GDM1 (cell line): Measurements from ENCODE around the gene PSMD1.
"Not testable (repeated sequence)": the region's sequence is repeated elsewhere in the genome, so short reads cannot be mapped to it uniquely, and the experiment has no call there.

Experiments
- DNase-seq: peaks from one replicate; lab custom pipeline; 2025; lab: John Stamatoyannopoulos, UW

The PSMD1 gene

DNA sequence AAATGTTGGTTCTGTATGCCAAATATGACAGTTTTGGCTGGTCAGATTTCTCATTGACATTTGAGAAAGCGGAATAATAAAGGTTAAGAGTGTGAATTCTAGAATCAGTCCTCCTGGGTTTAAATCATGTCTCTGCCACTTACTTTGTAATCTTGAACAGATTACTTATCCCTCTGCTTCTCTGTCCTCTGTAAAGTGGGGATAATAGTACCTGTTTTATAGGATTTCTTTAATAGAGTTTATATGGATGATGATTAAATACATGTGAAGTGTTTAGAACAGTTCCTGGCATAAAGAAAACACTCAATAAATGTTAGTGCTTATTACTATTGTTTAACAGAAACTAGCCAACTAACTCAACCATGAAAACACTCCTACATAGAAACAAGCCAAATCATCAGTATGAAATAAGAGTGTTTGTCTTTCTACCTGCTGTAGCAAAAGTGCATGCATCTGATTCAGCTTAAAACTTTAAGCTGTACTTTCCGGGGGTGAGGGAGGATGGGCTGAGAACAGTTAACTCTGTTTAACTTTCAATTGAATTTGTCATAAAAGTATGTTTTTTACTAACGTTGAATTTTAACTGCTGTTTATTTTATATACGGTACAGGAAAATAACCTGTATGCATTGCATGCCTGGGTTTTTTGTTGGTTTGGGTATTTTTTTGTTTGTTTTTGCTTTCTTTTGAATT, 61.4 kb downstream of the PSMD1 start:
- no peak for DNase-seq

- DNase-seq: no peak
Observed at GRCh38 chr2:231118614-231118942, 61.9 kb downstream of the PSMD1 start.

DNA sequence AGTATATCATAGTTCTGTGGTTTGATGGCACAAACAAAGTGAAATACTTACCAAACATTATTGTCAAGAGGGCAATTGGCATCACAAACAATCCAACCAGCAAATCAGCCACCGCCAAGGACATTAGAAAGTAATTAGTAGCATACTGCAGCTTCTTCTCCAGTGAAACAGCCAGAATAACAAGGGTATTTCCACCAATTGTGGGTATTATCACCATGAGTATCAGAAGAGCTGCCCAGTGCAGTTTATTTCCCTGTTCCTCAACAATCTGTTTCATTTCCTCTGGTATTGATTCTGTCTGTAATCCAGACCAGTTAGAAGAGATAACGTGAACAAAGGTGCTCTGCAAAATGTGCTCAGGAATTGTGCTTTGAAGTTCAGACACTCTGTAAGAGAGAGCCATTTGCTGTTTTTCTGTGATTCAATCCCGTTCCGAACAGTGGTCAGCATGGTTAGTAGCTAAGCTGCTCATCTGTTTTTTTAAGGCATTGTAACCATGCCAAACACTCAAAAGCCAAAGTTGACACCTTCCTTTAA, 66.8 kb downstream of the PSMD1 start:
- no peak for DNase-seq

GRCh38 chr2:231124838-231125568, 68.3 kb downstream of the PSMD1 start, which contains the start of gene HTR2B:
Gene HTR2B, minus strand, starts transcription at chr2:231125042. Its CDS starts 1,278 bp downstream, at chr2:231123764.
- no peak for DNase-seq

DNA sequence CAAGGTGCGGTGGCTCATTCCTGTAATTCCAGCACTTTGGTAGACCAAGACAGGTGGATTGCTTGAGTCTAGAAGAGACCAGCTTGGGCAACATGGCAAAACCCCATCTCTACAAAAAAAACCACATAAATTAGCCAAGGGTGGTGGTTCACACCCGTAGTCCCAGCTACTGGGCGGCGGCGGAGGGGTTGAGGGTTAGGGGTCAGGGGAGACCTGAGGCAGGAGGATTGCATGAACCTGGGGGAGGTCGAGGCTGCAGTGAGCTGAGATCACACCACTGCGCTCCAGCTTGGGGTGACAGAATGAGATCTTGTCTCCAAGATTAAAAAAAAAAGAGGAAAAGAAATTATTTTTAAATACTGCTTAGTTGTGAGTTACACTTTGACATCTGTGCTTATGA, 69.5 kb downstream of the PSMD1 start:
- DNase-seq: no peak

GRCh38 chr2:231127480-231127879, 70.8 kb downstream of the PSMD1 start:
- no peak for DNase-seq

- no peak for DNase-seq
Observed at GRCh38 chr2:231127936-231128335, 71.3 kb downstream of the PSMD1 start.

DNA sequence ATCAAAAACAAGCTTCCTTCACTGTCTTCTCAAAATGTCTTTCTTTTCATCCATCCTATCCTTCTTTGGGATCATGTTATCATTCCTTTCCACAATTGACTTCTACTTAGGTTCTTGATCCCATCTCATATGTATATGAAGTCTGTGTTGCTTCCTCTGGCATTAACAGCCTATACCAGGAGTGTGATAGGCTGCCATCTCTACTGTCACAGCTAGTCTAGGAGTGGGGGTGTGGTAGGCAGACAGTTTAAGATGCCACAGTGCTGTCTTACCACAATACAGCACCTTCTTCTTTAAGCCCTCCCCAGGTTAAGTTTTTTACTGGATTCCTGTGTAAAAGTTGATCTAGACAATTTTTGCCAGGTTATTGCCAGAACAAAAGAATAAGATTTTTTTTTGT, 71.9 kb downstream of the PSMD1 start:
- DNase-seq: no peak

DNA sequence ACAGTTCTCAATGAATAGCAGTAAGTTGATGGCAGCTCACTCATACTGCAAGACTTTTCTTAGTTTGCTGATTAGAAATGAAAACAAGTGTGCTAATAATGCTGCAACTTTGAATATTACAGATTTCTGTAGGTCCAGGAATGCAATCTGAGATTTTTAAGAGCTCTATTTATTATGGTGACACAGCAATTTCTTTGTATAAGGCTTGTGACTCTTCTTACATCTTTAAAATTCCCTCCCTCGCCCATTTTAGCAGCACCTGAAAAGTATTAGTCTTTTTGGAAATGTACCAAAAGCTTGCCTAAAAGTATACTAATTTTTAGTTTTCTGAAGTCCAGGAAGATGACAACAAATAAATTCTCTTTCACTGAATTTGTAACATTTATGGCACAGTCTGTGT, 72.5 kb downstream of the PSMD1 start:
- no peak for DNase-seq

- DNase-seq: no peak
Observed at GRCh38 chr2:231130336-231131056, 73.8 kb downstream of the PSMD1 start.

DNA sequence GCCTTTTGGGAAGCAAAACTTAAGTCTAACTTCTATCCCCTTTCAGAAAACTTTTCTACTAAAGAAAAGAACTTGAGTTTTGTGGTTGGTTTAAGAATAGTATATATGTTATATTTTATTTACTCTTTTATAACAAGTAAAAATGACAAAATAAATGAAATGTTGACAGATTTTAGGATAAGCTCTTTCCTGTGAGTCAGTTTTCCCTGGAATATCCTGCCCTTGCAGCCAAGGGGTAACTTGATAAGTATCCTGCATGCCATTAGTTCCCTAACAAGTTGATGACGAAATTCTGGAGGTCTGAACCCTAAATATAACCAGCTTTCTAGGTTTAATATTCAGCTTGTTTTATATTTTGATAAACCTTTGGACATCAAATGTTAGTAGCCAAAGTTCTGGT, 75.5 kb downstream of the PSMD1 start:
- no peak for DNase-seq

DNA sequence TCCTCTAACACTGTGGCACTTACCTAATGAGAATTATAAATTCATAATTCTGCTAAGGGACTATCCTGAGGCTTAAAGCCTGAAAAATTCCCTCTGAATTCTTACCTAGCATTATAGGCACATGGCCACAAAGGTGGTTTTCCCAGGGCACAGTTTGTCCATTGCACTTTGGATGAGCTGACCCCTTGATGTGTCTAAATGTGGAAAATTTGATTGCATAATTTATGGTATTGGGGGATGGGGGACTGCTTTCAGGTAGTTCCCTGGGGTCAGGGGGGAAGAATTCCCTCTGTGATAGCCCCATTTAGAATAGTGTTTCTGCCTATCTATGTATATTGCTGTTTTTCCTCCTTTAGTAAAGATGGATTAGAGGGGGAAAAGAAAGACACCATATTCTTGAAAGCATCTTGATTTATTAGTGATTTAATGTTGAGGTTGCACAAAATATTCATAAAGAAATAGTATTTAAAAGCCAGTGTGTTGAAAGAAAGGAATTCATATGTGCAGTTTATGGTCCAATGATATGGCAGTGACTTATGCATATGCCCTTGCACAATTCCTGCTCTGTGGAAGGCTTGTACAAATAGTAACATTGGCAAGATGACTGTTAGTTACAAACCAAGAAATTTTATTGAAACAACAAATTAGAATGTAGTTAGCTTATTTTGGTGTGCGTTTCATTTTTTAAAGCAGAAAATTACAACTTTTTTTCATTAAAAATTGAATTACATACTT, 76.9 kb downstream of the PSMD1 start:
- no peak for DNase-seq

GRCh38 chr2:231134910-231135655, 78.4 kb downstream of the PSMD1 start:
- no peak for DNase-seq

- DNase-seq: no peak
Observed at GRCh38 chr2:231138699-231139098, 82.0 kb downstream of the PSMD1 start.

DNA sequence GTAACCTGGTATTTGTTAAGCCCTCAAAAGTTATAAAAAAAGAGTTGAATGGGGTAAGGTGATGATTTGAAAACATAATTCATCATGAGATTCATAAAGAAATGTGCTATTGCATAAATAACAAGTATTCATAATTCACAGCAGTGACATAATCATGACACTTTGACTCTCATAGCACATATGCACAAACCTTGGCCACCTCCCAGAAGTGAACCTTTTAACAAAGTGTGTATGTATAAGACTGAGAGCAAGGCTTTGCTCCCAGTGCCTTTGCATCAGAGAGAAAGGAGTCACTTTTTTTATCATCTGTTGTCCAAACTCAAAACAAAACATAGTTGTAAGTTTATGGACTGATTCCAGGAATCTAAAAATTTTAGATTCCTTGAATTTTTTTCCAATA, 83.1 kb downstream of the PSMD1 start:
- no peak for DNase-seq

DNA sequence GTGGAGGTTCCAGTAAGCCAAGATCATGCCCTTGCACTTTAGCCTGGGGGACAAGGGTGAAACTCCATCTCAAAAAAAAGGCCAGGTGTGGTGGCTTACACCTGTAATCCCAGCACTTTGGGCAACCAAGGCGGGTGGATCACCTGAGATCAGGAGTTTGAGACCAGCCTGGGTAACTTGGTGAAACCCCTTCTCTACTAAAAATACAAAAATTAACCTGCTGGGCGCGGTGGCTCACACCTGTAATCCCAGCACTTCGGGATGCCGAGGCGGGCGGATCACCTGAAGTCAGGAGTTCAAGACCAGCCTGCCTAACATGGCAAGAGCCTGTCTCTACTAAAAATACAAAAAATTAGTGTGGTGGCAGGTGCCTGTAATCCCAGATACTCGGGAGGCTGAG, 84.1 kb downstream of the PSMD1 start:
- not testable (repeated sequence) for DNase-seq

GRCh38 chr2:231144896-231145295, 88.2 kb downstream of the PSMD1 start:
- no peak for DNase-seq

DNA sequence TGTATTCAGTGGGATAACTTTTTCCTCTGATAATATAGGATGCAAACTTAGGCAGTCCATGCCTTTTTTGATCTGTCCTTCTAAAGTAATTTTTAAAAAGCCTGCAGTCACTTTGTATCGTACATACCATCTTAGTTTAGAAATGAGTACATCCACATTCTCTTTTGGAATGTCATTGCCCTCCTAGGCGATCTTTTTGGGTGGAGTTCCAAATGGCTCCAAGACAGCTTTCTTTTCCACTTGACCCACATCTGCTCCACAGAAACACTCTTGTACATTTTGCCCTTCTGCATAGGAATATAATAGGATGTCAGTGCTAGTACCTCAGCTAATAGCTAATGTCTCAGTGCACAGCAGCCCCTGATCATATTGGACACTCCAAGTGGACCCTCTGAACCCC, 90.0 kb downstream of the PSMD1 start:
- DNase-seq: no peak

DNA sequence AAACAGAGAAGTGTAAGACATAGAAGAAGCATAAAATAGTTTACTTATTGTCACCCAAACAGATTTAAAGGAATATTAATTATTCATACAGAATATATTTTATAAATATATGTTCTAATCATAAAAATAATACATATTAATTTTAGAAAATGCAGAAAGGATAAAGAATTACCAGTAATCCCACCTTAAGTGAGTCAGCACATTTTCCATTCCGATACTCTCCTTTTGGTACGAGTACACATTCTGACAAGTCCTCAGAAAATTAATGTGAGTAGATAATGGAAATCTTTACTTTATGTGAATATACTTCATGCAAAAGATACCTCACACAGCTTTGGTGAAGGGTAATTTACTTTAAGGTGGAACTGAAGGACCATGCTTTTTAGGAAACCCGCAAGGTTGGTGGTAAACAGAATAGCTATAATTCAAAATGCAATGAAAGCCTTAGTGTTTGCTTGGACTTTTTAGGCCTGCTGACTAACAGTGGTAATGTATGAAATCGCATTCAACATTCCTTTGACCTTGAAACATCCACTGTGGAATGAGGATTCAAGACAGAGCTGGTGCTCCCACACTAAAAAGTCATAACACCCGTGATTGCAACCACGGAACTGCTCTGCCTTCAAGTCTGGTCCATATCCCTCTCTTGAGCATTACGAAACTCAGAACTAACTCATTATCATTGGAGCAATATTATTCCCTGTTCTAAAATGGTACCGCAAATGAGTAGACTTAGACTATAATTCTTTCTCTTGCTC, 96.3 kb downstream of the PSMD1 start:
- no peak for DNase-seq

GRCh38 chr2:231159306-231159705, 102.6 kb downstream of the PSMD1 start:
- no peak for DNase-seq

DNA sequence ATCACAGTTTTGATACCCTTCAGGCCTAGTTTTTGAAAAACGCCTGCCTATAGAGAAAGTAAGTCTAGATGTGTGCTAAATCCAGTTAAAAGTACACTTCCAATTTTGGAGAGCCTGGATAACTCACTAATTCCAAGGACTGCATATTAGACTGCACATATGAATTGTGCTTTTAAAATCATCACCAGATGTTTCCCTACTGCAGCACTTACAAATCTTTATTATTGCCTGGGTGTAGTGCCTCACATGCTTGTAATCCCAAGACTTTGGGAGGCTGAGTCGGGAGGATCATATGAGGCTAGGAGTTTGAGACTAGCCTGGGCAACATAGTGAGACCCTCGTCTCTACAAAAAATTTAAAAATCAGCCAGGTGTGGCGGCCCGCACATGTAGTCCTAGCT, 104.0 kb downstream of the PSMD1 start:
- no peak for DNase-seq
